Esophagus muscularis mucosa (tissue), 4 donors: Measurements from ENCODE around the gene C2CD4C. TPM values are rescaled to one million over a fixed set of nuclear protein-coding genes. Genes with fewer than 3 reads are reported as not detected.

Source experiments
- DNase-seq: peaks from one replicate; pipeline ENCODE4 v3.0.0-alpha.2; 2017; ENCODE audit errors: extremely low spot score
- H3K27ac ChIP-seq, 4 donors: fragments of 200-600 bp; sonication (generic); replicated peaks in 1 of 4; 1 replicate in 3 of 4; 2 replicates in 1 of 4; pipeline ENCODE4 v1.5.1; 2016 to 2019; ENCODE audit warnings: mild to moderate bottlenecking in 1 of 4
- H3K27me3 ChIP-seq, 4 donors: fragments of 200-600 bp; sonication (generic); one replicate each; pipeline versions ENCODE4 v1.5.1 to v1.6.0; 2016 to 2019
- H3K36me3 ChIP-seq, 4 donors: fragments of 200-600 bp; sonication (generic); one replicate each; pipeline ENCODE4 v1.5.1; 2016 to 2019
- H3K4me1 ChIP-seq, 4 donors: fragments of 200-600 bp; sonication (generic); one replicate each; pipeline ENCODE4 v1.5.1; 2016 to 2019
- H3K4me3 ChIP-seq, 4 donors: fragments of 200-600 bp; sonication (generic); 1 replicate in 2 of 4; 2 replicates in 2 of 4; pipeline ENCODE4 v1.5.1; 2016 to 2019; ENCODE audit warnings: mild to moderate bottlenecking in 4 of 4, moderate library complexity in 1 of 4
- H3K9me3 ChIP-seq, 4 donors: fragments of 200-600 bp; sonication (generic); 1 replicate in 3 of 4; 2 replicates in 1 of 4; pipeline ENCODE4 v1.5.1; 2016 to 2019
- EP300 ChIP-seq: sonication (generic); formaldehyde crosslinking; IDR thresholded peaks from one replicate; pipeline ENCODE4 v1.6.1; 2017; ENCODE audit warnings: antibody characterized with exemption
- POLR2A ChIP-seq: fragments of 450-650 bp; IDR thresholded peaks from one replicate; pipeline ENCODE4 v1.6.1; 2017; ENCODE audit warnings: antibody characterized with exemption, moderate library complexity, mild to moderate bottlenecking, low read depth
- POLR2AphosphoS5 ChIP-seq, 2 donors: sonication (generic); formaldehyde crosslinking; IDR thresholded peaks; one replicate each; pipeline ENCODE4 v1.6.1; 2017; ENCODE audit warnings: antibody characterized with exemption in 2 of 2
- WGBS: methylation state at CpG from one replicate; pipeline ENCODE4 v1.1.5; 2018; 5-methylcytosine and 5-hydroxymethylcytosine counted together
- intact Hi-C: fragments of 100-400 bp; cut with DNase I; formaldehyde crosslinking; loops from one replicate; pipeline ENCODE4 v1.15.1; 2023
- total RNA-seq, 4 donors: library from RNA; depleted of rRNA; stranded (reverse); fragments of >200 nt; gene quantifications; one replicate each; pipeline versions ENCODE4 v1.1.0 to v1.2.1, GENCODE V29; 2016
- TF ChIP-seq, protein P1 (sequence below), 3 experiments: fragments of 200-600 bp in 2 of 3; fragments of 450-650 bp in 1 of 3; sonication (generic) in 2 of 3; IDR thresholded peaks; one replicate each; pipeline ENCODE4 v1.5.1; 2017 to 2019; ENCODE audit warnings: antibody characterized with exemption in 3 of 3, mild to moderate bottlenecking in 2 of 3, moderate library complexity in 1 of 3

Gene C2CD4C
- total RNA-seq, 4 donors from 2014 or later: 0.46 to 3.7 (median 1.7) TPM

DNA sequence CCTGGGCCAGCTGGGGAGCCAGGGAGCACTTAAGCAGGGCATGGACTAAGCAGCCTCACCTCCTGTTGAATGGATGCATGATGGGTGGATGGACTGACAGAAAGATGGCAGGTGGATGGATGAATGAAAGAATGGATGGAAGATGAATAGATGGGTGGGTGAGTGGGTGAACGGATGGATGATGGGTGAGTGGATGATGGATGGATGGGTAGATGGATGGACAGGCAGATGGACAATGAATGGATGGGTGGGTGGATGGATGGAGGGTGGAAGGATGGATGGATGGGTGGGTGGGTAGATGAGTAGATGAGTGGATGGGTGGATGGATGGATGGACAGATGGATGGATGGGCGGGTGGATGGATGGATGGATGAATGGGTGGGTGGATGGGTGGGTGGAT lies 33.1 kb upstream of the C2CD4C start:
- DNase-seq: no peak
- no peaks in the 10 kb centered on the region for H3K9me3 ChIP-seq
- WGBS: 88% methylated on average over 2 of the region's 2 CpGs
- intact Hi-C loops: no loop called here
- peaks cover 0 to under 1% (median under 1%) of the 10 kb centered on the region in 4 donors for H3K4me1 ChIP-seq
- H3K36me3 ChIP-seq: peaks cover 0 to 21% (median 11%) of the 10 kb centered on the region in 4 donors
- H3K4me3 ChIP-seq: no peak overlapping the region
- TF ChIP-seq, protein P1, sequence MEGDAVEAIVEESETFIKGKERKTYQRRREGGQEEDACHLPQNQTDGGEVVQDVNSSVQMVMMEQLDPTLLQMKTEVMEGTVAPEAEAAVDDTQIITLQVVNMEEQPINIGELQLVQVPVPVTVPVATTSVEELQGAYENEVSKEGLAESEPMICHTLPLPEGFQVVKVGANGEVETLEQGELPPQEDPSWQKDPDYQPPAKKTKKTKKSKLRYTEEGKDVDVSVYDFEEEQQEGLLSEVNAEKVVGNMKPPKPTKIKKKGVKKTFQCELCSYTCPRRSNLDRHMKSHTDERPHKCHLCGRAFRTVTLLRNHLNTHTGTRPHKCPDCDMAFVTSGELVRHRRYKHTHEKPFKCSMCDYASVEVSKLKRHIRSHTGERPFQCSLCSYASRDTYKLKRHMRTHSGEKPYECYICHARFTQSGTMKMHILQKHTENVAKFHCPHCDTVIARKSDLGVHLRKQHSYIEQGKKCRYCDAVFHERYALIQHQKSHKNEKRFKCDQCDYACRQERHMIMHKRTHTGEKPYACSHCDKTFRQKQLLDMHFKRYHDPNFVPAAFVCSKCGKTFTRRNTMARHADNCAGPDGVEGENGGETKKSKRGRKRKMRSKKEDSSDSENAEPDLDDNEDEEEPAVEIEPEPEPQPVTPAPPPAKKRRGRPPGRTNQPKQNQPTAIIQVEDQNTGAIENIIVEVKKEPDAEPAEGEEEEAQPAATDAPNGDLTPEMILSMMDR (IDR thresholded peaks at IDR 0.05): no peak
- TF ChIP-seq EP300 (no peak), POLR2AphosphoS5 (IDR thresholded peaks at IDR 0.05) (no peak), POLR2A (no peak)
- H3K27ac ChIP-seq: no peak overlapping the region
- peaks cover 0 to 9% (median 0%) of the 10 kb centered on the region in 4 donors for H3K27me3 ChIP-seq

DNA sequence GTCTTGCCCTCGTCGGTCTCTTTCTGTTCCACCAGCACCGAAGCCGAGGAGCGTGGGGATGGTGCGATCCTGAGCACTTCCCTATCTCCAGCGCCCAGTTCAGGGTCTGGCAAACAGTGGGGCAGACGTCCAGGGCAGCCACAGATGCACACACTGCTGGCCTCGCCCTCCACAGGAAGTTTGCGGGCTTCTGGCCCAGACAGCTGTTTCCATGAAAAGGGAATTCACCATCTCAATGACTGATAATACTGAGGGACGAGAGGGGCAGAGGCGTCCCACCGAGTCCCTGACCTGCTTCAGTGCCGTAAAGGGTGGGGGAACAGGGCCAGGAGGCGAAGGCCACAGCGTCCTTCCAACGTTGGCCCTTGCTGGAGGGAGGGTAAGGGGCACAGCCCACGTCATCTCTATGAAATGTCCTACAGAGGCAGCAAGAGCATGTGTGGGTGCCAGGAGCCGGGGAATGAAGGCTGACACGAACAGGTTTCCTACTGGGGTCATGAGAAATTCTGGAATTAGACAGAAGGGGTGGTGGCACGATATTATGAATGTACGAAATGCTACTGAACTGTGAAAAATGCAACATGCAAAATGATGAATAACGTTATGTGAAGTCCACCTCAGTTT lies 32.4 kb upstream of the C2CD4C start:
- WGBS: 64% methylated on average over 22 of the region's 23 CpGs
- H3K36me3 ChIP-seq: peaks cover 0 to 18% (median 10%) of the 10 kb centered on the region in 4 donors
- TF ChIP-seq EP300: no peak
- no peak for TF ChIP-seq POLR2AphosphoS5 (IDR thresholded peaks at IDR 0.05)
- TF ChIP-seq, protein P1 (IDR thresholded peaks at IDR 0.05): no peak
- no peak for TF ChIP-seq POLR2A
- no peaks in the 10 kb centered on the region for H3K4me1 ChIP-seq
- peaks cover 0 to 9% (median 0%) of the 10 kb centered on the region in 4 donors for H3K27me3 ChIP-seq
- no peak for DNase-seq
- intact Hi-C loops: no loop called here
- no peak overlapping the region for H3K27ac ChIP-seq
- H3K9me3 ChIP-seq: no peaks in the 10 kb centered on the region
- no peak overlapping the region for H3K4me3 ChIP-seq

DNA sequence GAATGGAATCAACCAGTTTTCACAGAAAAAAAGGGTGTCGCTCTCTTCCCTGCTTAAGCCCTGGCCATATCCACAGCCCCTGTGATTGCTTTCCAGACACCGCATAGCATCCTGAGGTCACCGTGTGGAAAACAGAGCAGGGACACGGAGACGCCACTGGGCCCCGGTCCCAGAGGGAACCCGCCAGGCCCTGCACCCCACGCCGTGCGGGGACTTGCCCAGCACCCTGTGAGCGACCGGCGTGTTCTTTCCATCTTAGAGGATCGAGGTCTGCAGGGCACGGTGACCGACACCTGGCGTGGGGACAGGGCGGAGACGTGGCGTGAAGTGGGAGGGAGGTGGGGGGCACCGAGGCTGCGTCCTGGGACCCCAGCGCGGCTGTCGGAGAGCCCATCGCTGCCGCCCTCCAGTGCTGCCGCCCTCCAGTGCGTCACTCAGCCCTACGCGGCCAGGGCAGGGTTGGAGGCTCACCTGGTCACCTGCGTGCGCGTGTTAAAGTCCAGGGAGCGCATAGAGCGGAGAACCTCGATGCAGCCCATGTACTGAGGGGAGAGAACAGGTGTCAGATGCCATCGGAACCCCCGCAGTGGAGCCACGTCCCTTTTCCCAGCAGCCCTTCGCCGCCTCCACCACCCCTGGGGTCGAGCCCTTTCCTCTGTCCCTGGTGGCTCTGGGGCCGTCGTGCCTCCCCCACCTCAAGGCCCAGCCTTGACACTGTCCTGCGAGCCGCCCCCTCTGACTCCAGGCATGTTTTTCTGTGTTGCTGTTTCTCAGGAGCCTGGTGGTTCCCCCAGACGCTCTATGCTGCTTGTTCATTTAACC lies 31.7 kb upstream of the C2CD4C start:
- H3K9me3 ChIP-seq: no peaks in the 10 kb centered on the region
- H3K27ac ChIP-seq: no peak overlapping the region
- H3K4me3 ChIP-seq: no peak overlapping the region
- H3K27me3 ChIP-seq: peaks cover 0 to 9% (median 0%) of the 10 kb centered on the region in 4 donors
- peaks cover 0 to 18% (median 8%) of the 10 kb centered on the region in 4 donors for H3K36me3 ChIP-seq
- TF ChIP-seq, protein P1 (IDR thresholded peaks at IDR 0.05): no peak
- TF ChIP-seq POLR2A (no peak), POLR2AphosphoS5 (IDR thresholded peaks at IDR 0.05) (no peak), EP300 (no peak)
- intact Hi-C loops: no loop called here
- no peak for DNase-seq
- 85% methylated on average over 47 of the region's 48 CpGs for WGBS
- H3K4me1 ChIP-seq: no peaks in the 10 kb centered on the region

DNA sequence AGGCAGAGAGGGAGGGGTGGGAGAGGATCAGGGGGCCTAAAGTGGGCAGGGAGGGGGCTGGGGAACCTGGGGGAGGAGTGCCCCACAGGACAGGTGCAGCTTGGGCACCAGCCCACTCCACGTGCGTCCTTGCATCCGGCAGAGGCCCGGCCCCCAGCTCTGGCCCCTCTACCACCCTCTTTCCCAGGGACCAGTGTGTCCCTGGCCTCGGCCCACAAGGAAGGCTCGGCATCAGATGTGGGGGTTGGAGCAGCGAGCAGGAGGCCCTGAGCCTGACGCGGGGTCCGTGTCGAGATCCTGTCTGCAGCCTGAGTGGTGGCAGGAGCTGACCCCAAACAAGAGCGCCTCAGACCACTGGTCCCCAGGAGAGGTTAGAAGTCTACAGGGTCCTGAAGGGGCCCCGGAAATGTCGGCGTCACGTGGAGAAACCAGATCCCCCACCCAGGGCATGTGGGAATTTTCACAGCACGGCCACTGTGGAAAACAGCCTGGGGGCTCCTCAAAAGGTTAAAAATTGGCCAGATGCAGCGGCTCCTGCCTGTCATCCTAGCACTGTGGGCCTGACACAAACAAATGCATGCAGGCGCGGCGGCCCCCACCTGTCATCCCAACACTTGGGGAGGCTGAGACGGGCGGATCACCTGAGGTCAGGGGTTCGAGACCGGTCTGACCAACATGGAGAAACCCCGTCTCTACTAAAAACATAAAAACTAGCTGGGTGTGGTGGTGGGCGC lies 30.4 kb upstream of the C2CD4C start:
- Histone ChIP-seq H3K27me3 (peaks cover 0 to 9% (median 0%) of the 10 kb centered on the region in 4 donors), H3K9me3 (no peaks in the 10 kb centered on the region), H3K4me3 (no peak overlapping the region), H3K27ac (no peak overlapping the region), H3K4me1 (no peaks in the 10 kb centered on the region), H3K36me3 (peaks cover 0 to 18% (median 10%) of the 10 kb centered on the region in 4 donors)
- TF ChIP-seq, protein P1 (IDR thresholded peaks at IDR 0.05): no peak
- no peak for TF ChIP-seq POLR2A
- no peak for TF ChIP-seq POLR2AphosphoS5 (IDR thresholded peaks at IDR 0.05)
- no peak for TF ChIP-seq EP300
- WGBS: 83% methylated on average over 23 of the region's 27 CpGs
- intact Hi-C loops: no loop called here
- DNase-seq: no peak
